Left lung (tissue), 10 donors: ENCODE data around the gene OSBPL6. TPM values are rescaled to one million over a fixed set of nuclear protein-coding genes. Genes with fewer than 3 reads are reported as not detected.
A peak's percentile ranks its signal among the peaks of the same experiment; 100 is the strongest.

ENCODE experiments used
- ATAC-seq: fragments of 200-7000 bp; cut with Tn5 transposase; one replicate; pipeline ENCODE4 v1.9.1; 2020; ENCODE audit warnings: moderate library complexity
- DNase-seq, 4 donors: peaks; one replicate each; pipeline ENCODE4 v3.0.0-alpha.2; 2013 to 2020
- H3K27ac ChIP-seq, 2 donors: fragments of 200-600 bp; sonication (generic) in 1 of 2; one replicate each; pipeline versions ENCODE4 v1.5.0 to v1.8.0; 2020 to 2021
- H3K27me3 ChIP-seq, 2 donors: fragments of 200-600 bp; sonication (generic) in 1 of 2; one replicate each; pipeline versions ENCODE4 v1.5.0 to v1.8.0; 2020 to 2021
- H3K36me3 ChIP-seq, 2 donors: fragments of 200-600 bp; sonication (generic) in 1 of 2; one replicate each; pipeline versions ENCODE4 v1.5.0 to v1.8.0; 2020 to 2021
- H3K4me1 ChIP-seq, 2 donors: fragments of 200-600 bp; one replicate each; pipeline ENCODE4 v1.8.0; 2021
- H3K4me3 ChIP-seq, 2 donors: fragments of 200-600 bp; sonication (generic) in 1 of 2; one replicate each; pipeline versions ENCODE4 v1.5.0 to v1.8.0; 2020 to 2021; ENCODE audit warnings: mild to moderate bottlenecking in 1 of 2
- H3K9me3 ChIP-seq, 2 donors: fragments of 200-600 bp; sonication (generic) in 1 of 2; one replicate each; pipeline versions ENCODE4 v1.5.0 to v1.8.0; 2020 to 2021
- CTCF ChIP-seq, 2 donors: fragments of 200-600 bp; sonication (generic) in 1 of 2; IDR thresholded peaks; one replicate each; pipeline versions ENCODE4 v1.5.0 to v1.8.0; 2021; ENCODE audit warnings: antibody characterized with exemption in 2 of 2
- intact Hi-C, 2 donors: fragments of 100-400 bp; cut with DNase I; formaldehyde crosslinking; loops; one replicate each; pipeline versions ENCODE4 v1.11.2 to v1.14.2; 2022
- polyA plus RNA-seq, 6 donors: library from polyadenylated mRNA; unstranded; fragments of 120-200 nt; gene quantifications; one replicate each; pipeline ENCODE4 v1.2.1, GENCODE V29; 2013; ENCODE audit not compliant: insufficient read length in 6 of 6
- total RNA-seq, 2 donors: library from RNA; stranded (reverse); fragmentation: NEBNext Ultra II Directional; extraction: Animal tissue kit (Norgen Biotek cat#: 25700); gene quantifications; one replicate each; pipeline ENCODE4 v1.2.1, GENCODE V29; 2021
- donor health status: DM: no; HTN: yes; CAD: no.
- donor health status: DM: no; HTN: no; CAD: no.

The OSBPL6 gene
- total and polyA plus RNA-seq, 8 donors = 2.9 to 6.0 (median 4.9) TPM

GRCh38 chr2:178449700-178450523, 255.6 kb downstream of the OSBPL6 start:
- Histone ChIP-seq H3K27me3 (no peaks in the 10 kb centered on the region), H3K27ac (peak overlapping the region; percentile 93 to 96), H3K4me1 (peaks cover 6 to 32% of the 10 kb centered on the region in 2 donors), H3K4me3 (peak overlapping the region; percentile 54 to 81), H3K9me3 (no peaks in the 10 kb centered on the region), H3K36me3 (peaks cover 0 to 29% of the 10 kb centered on the region in 2 donors)
- ATAC-seq (no peak), DNase-seq (peak in 1 of 4 donors; percentile 33)
- intact Hi-C loops = no loop called here
- TF ChIP-seq CTCF (IDR thresholded peaks at IDR 0.05) = no peak

DNA sequence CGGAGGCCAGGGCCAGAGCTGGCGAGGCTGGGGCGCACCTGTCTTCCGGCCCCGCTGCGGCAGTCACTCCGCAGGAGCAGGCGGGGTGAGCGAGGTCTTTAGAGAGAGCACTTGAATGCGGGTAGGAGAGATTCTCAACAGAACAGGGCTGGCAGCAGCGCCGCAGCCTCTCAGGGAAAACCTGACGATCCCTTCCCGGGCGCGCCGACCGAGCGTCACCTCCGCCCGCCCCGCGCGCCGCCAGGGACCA, 256.1 kb downstream of the OSBPL6 start:
- no peak for ATAC-seq
- peak overlapping the region; percentile 93 to 96 for H3K27ac ChIP-seq
- H3K27me3 ChIP-seq = no peaks in the 10 kb centered on the region
- no peaks in the 10 kb centered on the region for H3K9me3 ChIP-seq
- peak overlapping the region; percentile 54 to 81 for H3K4me3 ChIP-seq
- TF ChIP-seq CTCF (IDR thresholded peaks at IDR 0.05) = no peak
- intact Hi-C loops = no loop called here
- peaks cover 6 to 32% of the 10 kb centered on the region in 2 donors for H3K4me1 ChIP-seq
- no peak for DNase-seq
- peaks cover 0 to 25% of the 10 kb centered on the region in 2 donors for H3K36me3 ChIP-seq

DNA sequence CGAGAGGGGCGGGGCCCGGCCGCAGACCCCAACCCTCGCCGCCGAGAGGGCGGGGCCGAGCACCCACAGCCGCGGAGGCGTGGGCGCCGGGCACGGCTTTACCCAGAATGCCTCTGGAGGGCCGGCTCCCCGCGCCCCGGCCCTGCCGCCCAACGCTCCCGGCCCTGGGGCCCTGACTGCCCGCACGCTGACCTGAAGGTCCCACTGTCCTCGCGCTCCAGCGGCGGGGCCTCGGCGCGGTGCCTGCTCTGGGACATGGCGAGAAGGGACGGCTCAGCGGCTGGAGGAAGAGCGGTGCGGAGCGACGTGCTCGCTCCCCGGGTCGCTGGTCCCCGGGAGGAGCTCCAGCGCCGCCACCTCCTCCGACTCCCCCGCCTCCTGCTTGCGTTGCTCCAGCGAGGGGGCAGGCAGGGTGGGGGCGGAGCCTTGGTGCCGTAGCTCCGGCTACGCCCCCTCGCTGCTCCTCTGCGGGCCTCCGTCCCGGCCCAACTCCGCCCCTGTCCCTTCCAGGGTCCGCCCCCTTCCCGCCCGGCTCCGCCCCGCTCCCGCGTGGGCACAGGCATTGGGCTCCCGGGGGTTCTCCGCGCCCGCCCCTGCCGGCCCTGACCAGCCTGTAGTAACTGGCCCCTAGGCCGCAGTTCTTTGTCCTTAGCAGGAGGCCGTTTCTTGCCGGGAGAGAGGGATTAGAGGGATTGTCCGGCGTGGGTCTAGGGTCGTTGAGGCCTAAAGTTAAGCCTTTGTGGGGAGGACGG, 256.6 kb downstream of the OSBPL6 start, which contains the start of the genes PJVK and PRKRA:
Gene PJVK, plus strand, starts transcription at position 605 of the 752 bp plus-strand sequence. CDS start 2,032 bp downstream, outside the sequence.
Gene PRKRA, minus strand, starts transcription at position 402 of the 752 bp plus-strand sequence. Its CDS starts 145 bp downstream, at position 257.
- Histone ChIP-seq H3K27ac (peak within 1 kb of the TSS; percentile 93 to 96), H3K4me3 (peak within 1 kb of the TSS; percentile 54 to 81), H3K9me3 (no peaks in the 10 kb centered on the region), H3K27me3 (no peaks in the 10 kb centered on the region), H3K36me3 (peaks cover 0 to 20% of the 10 kb centered on the region in 2 donors), H3K4me1 (peaks cover 6 to 32% of the 10 kb centered on the region in 2 donors)
- intact Hi-C loops = no loop called here
- ATAC-seq (peak; percentile 98), DNase-seq (peak; percentile 98 to 100 (median 100))
- peak in 1 of 2 donors; percentile 22 for TF ChIP-seq CTCF (IDR thresholded peaks at IDR 0.05)

GRCh38 chr2:178452334-178452733, 258.0 kb downstream of the OSBPL6 start:
- H3K9me3 ChIP-seq = no peaks in the 10 kb centered on the region
- no peaks in the 10 kb centered on the region for H3K27me3 ChIP-seq
- intact Hi-C loops = no loop called here
- H3K36me3 ChIP-seq = peaks cover 0 to 8% of the 10 kb centered on the region in 2 donors
- peaks cover 6 to 32% of the 10 kb centered on the region in 2 donors for H3K4me1 ChIP-seq
- no peak for TF ChIP-seq CTCF (IDR thresholded peaks at IDR 0.05)
- H3K27ac ChIP-seq = no peak overlapping the region
- DNase-seq (no peak), ATAC-seq (no peak)
- H3K4me3 ChIP-seq = no peak overlapping the region

Other genes starting within 250 kb of the OSBPL6 start
- under 1 TPM; 0.34 to 0.73 TPM for gene PDE11A, start 121.7 kb upstream of the OSBPL6 start, total RNA-seq
- under 1 TPM; 0.24 to 0.39 (median 0.33) TPM for gene PDE11A, start 121.7 kb upstream of the OSBPL6 start, polyA plus RNA-seq
- 10 to 100 TPM; 11.5 to 15.2 TPM for gene RBM45, start 82.1 kb upstream of the OSBPL6 start, total RNA-seq
- 10 to 100 TPM; 22.4 to 29.4 (median 26.0) TPM for gene RBM45, start 82.1 kb upstream of the OSBPL6 start, polyA plus RNA-seq